NCI-H1694 treated with DMSO at 0.1 percent for 48 hours (cell line): ENCODE results near the gene SOHLH1.

Experiments used
- DNase-seq: peaks from one replicate; lab custom pipeline; 2025; lab: John Stamatoyannopoulos, UW

SOHLH1 gene

DNA sequence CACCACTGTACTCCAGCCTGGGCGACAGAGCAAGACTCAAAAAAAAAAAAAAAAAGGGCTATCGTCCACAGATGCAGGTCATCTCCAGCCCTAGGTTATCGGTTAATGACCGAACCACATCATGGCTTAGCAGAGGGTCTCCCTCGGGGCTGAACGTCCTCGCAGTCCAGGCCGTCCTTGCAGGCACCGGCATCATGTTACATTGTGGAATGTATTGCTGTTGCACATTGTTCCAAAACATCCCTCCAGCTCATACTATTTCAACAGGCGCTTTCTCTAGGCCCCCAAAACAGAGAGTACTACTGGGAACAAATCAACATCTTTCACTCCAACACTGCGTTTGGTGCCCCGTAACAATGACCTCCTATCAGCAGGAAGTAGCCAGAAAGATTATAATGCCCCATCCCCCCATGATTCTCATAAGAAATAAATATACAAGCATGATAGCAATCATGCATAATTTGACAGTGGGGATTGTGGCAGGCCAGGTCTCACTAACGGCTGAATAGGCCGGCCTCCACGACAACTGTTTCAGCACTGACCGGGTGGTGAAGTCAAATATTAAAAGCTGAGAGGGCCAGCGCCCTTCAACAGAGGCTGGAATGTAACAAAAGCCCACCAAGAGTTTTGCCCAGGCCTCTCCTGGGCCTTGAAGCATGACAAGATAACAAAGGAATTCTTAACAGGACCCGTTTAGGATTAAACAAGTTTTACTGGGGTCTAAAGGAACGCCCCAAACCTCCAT lies 37.3 kb downstream of the SOHLH1 start:
- no peak for DNase-seq

- DNase-seq: no peak
Observed at GRCh38 chr9:135660407-135660806, 38.9 kb downstream of the SOHLH1 start.

DNA sequence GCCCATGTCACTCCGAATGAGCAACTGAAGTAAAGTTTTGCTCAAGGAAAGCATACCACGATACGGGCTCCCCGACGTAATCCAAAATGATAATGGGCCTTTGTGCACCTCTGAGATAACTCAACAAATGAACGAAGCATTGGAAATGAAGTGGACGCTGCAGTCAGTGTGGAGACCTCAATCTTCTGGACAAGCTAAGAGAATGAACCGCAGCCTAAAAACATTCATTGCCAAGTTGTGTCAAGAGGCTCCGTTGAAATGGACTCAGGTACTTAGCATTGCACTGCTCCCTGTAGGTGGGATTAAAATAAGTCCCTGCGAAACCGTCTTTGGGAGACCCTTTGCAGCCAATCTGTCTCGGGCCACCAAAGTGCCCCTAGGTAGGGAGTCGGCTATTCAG lies 40.0 kb downstream of the SOHLH1 start:
- DNase-seq: no peak

- no peak for DNase-seq
Observed at GRCh38 chr9:135657416-135657815, 41.9 kb downstream of the SOHLH1 start.

- no peak for DNase-seq
Observed at GRCh38 chr9:135655317-135655716, 44.0 kb downstream of the SOHLH1 start.

DNA sequence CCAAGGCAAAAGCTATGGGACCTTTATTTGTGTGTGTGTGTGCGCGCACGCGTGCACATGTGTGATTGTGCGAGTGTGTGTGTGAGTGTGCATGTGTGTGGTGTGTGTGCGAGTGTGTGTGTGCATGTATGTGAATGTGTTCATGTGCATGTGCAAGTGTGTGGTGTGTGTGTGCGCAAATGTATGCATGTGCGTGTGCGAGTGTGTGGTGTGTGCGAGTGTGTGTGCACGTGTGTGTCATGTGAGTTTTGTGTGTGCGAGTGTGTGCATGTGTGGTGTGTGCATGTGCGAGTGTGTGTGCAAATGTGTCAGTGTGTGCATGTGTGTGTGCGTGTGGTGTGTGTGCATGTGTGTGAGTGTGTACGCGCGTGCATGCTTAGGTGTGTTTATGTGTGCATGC lies 48.9 kb downstream of the SOHLH1 start:
- DNase-seq: no peak

DNA sequence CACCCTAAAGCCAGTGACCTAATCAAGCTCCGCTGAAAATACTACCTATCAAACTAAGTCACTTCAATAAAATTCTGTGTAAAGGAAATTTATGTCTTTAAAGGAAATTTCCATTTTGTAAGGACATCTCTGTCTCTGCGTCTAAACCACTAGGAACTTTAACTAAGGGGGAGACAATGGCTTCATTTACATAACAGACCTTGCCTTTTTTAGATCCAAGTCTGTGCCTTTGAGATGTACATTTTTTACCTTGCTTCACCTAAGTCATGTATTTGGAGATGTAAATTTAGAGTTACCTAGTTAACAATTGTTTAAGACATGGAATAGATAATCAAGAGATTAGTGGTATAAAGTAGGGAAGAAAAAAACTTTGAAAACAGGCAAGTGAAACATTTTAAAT lies 49.8 kb downstream of the SOHLH1 start:
- no peak for DNase-seq

DNA sequence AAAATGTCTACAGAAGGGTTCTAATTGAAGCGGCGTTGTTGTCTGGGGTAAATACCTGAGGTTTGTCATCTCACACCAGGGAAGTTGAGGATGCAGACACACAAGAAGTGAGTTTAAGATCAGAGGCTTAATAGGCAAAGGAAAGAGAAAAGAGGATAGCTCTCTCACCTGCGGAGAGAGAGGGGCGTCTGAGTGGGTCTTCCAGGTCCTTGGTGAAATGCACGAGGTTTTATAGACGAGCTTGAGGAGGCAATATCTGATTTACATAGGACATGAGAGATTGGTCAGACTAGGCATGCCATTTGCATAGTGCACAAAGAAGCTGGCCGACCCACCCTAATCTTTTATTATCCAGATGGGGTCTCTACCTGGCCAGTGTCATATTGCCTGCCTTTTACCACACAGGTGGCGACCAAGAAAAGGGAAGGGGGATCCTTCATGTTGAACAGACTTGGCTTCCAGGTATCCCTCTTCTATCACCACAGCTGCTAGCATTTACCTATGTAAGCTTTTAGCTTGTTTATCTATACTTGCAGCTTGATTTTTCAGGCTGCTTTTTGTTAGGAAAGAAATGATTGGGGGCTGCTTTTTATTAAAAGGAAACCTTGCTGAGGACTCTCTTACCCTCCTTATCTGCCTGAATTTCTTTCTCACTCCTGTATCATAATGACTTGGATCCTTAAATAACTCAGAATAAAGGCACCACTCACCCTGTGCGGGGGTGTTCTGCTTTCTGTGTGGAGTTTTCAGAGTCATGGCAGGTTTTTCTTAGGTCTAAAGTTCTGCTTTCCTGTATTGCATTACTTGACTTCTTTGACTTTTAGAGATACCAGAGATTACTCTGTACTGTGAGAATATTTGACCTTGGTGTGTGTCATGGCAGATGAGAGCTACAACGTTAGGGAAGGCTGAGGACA lies 50.5 kb downstream of the SOHLH1 start:
- DNase-seq: no peak

DNA sequence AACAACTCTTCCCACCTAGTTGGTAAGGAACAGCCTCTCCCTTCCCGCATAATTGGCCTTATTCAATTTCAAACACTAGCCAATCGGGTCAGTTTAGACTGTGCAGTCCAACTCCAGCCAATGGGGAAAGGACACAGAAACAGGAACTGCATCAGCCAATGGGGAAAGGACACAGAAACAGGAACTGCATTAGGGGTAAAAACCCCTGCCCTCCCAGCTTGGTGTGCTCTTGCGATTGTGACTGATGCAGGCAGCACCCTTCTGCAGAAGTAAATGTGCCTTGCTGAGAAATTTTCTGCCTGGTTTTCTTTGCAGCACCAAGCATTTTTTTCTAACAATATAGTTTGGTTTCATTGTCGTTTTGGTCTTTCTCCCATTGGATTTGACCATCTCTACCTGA lies 51.4 kb downstream of the SOHLH1 start:
- no peak for DNase-seq

GRCh38 chr9:135644631-135645218 lies 54.6 kb downstream of the SOHLH1 start:
- DNase-seq: no peak
